ENCODE measurements around the gene UBLCP1.
"Not testable (repeated sequence)": the region's sequence is repeated elsewhere in the genome, so short reads cannot be mapped to it uniquely, and the experiment has no call there.

UBLCP1 gene, protein sequence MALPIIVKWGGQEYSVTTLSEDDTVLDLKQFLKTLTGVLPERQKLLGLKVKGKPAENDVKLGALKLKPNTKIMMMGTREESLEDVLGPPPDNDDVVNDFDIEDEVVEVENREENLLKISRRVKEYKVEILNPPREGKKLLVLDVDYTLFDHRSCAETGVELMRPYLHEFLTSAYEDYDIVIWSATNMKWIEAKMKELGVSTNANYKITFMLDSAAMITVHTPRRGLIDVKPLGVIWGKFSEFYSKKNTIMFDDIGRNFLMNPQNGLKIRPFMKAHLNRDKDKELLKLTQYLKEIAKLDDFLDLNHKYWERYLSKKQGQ

DNA sequence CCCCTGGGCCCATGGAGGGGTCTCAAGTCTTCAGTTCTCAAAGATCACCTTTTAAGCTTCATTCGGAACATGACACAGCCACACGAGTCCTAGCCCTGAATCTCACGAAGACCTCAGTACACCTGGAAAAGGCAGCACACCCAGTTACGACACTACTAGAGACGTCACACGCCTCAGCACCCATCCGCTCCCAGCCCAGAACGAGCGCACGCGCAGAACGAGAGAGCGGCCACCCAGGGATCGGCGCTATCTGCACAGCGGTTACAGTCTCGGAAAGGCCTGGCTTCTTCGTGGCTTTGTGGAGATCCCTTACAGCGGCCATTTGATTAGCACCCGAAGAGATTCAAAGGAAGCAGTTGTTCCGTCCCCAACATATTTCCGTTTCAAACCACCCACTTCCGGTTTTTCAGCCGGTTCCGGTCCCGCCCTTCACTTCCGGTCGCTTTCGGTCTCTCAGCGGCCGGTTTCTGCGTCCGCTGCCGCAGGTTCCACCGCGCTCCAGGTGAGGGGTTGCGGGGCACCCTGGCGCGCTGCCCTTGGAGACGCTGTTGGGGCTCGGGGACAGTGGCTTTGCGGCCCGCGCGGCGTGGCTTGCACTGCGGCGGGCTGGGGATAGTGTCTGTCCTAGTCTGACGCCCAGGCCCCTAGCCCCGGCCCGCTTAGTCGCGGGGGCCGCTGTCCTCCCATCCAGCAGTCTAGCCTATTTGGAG lies at the start of gene UBLCP1:
Gene UBLCP1 (plus strand): TSS at position 432 of the 710 bp plus-strand sequence. CDS start 5,626 bp downstream, outside the sequence.
- FAIRE-seq: no peak
- peak; percentile 88 for DNase-seq (ENCODE audit: low spot score)

DNA sequence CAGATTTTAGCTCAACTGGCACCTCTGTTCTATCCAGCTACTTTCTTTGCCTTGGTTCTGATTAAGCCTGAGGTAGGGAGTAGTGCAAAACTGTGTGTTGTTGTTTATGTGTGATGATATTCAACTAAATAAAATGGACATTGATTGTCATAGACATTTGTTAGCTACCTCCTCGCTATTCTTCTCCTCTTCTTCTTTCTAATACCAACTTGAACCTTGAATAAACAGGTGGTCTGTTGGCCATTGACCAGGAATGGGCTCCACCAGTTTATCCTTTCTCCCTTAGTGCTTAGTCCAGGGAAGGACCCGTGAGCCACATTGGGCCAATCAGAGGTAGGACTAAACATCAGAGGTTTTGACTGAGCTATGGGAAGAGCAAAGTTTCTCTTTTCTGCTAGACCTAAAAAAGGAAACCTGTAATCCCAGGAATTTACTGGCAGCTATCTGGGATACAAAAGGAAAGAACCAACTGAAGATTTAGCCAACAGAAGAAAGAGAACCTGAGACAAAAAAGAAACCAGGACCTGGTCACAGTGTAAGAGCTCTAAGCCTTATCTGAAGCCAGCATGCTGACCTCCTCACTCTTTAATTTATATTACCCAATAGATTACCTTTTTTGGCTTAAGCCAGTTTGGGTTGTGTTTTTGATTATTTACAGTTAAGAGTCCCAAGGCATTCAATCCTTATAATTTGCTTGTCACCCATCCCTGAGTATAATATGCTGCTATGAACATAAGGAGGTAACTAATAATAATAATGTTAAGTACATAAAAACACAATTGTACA lies 48.4 kb upstream of the UBLCP1 start:
- no peak for DNase-seq (ENCODE audit: low spot score)
- FAIRE-seq: no peak

DNA sequence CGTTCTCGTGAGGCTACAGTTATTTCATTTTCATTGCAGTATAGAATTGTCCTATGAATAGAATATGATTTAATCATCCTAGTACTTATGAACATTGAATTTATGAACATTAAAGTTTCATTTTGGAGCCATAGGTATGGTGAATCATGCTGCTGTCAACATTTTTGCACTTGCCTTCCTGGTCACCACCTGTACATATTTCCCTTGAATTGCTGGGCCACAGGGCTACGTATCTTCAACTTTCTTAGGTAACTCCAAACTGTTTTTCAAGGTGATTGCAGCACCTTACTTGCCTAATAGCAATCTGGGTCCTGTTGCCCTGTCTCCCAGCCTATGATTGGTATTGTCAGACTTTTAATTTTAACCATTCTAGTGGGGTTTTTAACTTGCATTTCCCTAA lies 47.2 kb upstream of the UBLCP1 start:
- DNase-seq (ENCODE audit: low spot score) (no peak), FAIRE-seq (no peak)

DNA sequence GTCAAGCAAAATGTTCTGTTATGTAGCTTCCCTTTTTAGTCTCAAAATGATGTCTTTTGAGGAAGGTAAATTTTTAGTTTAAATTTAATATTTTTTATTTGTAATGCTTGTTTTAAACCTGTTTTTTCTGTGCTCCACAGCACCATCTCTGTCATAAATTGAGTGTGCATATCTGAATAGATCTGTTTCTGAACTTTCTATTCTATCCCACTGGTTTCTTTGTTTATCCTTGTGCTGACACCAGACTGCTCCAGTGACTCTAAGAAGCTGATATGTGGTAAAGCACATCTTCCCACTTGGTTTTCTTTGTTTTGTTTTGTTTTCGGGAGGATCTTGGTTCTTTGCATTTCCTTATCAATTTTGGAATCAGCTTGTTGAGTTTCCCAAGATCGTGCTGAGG lies 46.6 kb upstream of the UBLCP1 start:
- FAIRE-seq: no peak
- DNase-seq (ENCODE audit: low spot score): no peak

DNA sequence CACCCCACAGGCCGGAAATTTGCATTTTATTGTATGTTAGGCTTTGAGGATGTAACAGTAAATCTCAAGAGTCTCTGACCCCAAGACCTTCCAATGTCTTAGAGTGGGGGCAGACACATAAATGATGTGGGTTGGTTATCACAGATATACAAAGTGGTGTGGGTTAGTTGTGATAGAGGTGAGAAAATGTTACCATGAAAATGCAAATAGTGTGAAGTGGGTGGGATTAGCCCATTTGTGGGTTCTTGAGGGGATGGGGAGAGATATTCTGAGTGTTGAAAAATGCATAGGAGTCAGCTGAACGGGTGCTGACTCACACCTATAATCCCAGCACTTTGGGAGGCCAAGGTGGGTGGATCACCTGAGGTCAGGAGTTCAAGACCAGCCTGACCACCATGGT lies 45.9 kb upstream of the UBLCP1 start:
- no peak for DNase-seq (ENCODE audit: low spot score)
- no peak for FAIRE-seq

DNA sequence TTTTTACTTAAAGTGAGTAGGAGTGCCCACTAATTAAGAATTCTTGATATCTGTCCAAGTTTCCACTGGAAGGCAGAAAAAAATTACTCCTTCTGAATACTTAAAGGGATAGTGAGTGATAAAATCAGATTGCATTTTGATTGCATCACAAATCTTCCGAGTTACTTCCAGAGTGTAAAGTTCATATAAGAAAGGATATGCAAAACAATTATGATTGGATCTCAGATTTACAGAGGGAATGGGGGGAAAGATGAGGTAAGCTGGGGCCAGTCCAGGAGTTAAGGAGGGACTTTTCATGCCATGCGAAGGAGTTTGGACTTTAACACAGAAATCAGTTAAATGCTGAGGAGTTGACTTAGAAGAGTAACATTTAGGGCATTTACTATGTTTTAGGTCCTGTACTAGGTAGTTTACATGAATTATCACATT lies 44.5 kb upstream of the UBLCP1 start:
- no peak for FAIRE-seq
- DNase-seq (ENCODE audit: low spot score): no peak

DNA sequence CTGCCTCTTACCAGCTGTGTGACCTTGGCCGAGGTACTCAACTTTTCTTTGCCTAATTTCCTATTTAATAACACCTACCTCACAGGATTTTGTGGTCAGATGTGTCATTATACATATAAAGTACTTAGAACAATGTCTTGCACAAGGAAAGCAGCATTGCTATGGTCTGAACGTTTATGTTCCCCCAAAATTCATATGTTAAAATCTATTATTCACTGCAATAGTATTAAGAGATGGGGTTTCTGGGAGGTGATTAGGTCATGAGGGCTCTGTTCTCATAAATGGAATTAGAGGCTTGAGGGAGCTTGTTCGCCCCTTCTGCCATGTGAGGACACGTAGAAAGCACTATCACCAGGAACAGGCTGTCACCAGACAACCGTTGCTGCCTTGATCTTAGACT lies 42.9 kb upstream of the UBLCP1 start:
- DNase-seq (ENCODE audit: low spot score): no peak
- FAIRE-seq: no peak

DNA sequence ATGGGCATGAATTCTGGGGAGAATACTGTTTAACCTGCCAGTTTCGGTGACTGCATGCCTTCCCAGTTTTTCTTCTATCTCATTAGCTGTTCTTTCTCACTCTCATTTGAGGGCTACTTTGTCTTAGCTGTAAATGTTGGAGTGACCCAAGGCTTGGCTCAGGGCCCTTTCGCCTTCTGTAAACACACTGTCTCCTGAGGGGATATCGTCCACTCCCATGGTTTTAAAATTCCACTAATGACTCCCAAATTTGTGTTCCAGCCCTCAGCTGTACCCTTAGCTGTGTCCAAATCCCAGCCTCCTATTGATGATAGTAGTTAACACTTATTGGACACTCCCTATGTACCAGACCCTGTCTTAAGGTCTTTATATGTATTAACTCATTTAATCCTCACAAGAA lies 39.6 kb upstream of the UBLCP1 start:
- DNase-seq (ENCODE audit: low spot score) (no peak), FAIRE-seq (no peak)

DNA sequence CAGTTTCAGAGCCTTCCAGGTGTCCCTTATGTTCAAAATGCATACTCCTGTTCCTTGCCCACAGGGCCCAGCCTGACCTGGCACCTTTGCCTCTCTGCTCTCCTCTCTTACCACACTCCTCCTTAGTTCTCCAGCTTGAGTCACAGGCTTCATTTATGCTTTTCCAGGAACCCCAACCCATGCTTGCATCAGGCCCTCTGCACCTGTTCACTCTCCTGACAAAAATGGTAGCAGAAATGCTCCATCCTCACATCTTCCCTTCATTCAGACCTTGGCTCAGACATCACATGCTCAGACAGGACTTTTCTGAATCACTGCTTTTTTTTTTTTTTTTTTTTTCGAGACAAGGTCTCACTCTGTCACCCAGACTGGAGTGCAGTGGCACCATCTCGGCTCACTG lies 38.6 kb upstream of the UBLCP1 start:
- FAIRE-seq (no peak), DNase-seq (ENCODE audit: low spot score) (no peak)

DNA sequence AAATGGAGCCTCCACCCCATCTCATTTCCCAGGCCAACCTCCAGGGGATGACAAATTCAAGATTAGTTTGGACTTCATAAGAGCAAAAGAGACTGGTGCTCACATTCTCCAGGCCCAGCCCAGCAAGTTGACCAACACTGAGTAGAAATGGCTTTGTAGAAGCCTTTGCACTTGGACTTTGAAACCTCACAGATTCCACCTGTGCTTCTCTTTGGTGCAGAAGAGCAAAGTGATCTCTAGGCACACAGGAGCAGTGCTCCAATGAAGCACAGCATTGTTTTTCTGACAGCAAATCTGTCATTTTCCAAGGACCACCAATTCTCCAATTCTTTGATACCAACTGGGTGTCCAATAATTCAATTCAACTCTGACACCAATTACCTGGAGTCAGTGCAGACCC lies 36.6 kb upstream of the UBLCP1 start:
- no peak for FAIRE-seq
- no peak for DNase-seq (ENCODE audit: low spot score)

DNA sequence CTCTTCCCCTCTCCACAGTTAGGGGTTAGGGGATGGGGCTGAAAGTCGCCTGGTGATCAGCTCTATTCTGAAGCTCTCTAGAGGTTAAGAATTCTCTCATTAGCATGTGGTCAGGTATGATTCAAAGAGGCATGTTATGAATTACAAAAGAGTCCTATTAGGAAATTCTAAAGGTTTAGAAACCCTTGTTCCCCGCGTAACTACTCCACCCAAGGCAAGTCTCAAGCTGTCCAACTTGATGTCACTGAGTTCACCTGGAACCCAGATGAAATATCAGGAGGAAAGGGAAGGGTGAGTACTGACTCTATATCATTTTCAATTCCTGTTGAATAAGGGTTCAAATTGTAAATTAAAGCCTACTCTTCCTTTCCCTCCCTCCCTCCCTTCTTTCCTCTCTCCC lies 35.6 kb upstream of the UBLCP1 start:
- no peak for DNase-seq (ENCODE audit: low spot score)
- no peak for FAIRE-seq

DNA sequence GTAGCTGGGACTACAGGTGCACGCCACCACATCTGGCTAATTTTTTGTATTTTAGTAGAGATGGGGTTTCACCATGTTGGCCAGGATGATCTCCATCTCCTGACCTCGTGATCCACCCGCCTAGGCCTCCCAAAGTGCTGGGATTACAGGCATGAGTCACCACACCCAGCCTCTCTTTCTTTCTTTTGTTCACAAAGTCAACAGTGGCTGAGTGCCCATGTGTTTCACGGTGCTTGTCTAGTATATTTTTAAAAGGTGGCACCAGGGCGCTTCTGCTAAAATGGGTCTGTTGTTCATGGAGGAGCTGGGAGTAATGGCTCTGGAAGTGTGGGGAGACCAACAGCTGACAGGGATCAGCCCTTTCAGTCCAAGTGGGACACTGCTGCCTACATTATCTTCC lies 35.0 kb upstream of the UBLCP1 start:
- peak; percentile 10 for DNase-seq (ENCODE audit: low spot score)
- not testable (repeated sequence) for FAIRE-seq

DNA sequence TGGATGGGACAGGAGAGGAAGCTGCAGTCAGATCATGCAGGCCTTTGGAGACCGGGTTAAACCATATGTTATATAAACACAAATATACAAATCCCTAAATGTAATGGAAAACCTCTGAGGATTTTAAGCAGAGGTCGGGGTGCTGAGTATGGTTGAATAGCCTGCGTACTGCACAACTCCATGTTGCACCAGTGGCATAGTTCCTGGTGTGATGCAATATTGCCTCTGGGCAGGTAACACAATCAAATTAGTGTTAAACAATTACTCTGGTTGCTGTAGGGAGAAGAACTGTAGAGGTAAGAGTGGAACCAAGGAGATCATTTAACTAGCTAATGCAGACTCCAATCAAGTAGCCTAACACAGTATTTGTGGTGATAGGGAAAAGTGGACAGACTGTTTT lies 32.4 kb upstream of the UBLCP1 start:
- no peak for FAIRE-seq
- no peak for DNase-seq (ENCODE audit: low spot score)

DNA sequence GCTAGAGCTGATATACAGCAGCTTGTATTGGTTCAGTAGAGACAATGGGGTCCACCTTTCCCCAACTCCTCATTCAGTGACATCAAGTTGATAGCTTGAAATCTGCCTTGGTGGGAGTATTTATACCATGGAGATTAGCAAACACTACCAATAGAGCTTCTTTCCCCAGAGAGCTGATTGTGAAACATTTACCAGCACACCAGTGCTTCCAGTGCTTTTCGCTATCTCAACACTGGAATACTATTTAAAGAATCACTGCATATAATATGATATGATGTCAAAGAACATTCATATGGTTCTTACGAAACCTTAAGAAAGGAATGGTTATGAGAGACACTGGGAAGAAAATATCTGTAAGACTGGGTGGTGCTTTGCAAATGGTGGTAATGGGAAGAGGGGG lies 31.9 kb upstream of the UBLCP1 start:
- no peak for FAIRE-seq
- no peak for DNase-seq (ENCODE audit: low spot score)

DNA sequence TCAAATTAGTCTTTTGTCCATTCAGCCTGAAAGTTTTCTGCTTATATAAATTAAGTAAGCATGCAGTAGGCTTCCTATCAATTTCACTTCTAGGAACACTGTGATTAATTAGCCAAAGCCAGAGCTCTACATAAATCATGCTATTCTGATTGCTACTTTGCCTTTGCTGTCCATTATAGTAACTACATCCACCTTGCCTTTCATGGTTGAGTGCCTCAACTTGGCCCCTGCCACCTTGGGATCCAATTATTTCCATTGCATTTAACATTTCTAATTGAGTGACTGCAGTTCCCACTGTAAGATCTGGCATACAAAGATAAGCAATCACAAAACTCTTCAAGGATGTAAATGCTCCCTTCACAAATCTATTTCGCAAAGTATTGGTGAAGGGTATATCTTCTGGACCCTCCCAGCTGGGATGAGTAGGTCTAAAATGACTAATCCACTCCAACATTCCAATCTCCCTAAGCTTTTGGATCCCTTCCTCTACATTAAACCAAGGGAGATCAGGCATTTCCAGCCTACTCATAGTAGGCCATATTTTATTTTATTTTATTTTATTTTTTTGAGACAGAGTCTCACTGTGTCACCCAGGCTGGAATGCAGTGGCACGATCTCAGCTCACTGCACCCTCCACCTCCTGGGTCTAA lies 27.1 kb upstream of the UBLCP1 start:
- FAIRE-seq; DNase-seq (ENCODE audit: low spot score): not testable (repeated sequence)

DNA sequence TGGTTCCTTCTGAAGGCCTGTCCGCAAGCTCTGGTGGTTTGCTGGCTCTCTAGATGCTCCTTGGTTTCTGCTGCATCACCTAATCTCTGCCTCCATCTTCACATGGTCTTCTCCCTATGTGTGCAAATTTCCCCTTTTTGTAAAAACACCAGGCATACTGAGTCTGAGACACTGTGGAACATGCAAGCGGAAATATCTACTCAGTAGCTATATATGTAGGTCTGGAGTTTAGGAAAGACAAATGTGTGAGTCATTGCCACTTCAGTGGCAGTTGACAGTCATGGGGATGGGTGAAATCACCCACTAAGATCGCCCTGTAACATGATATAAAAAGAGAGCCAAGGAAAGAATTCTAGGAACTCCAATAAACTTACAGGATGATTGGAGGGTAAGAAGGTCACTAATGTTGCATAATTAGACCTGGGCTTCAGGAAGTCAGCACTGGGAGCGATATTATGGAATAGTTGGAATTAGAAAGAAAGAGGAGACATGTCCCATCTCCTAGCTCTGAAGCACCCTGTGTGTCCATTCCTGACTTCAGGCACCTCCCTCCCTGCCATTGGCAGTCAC lies 22.7 kb upstream of the UBLCP1 start:
- FAIRE-seq: peak; percentile 86
- peak; percentile 75 for DNase-seq (ENCODE audit: low spot score)

DNA sequence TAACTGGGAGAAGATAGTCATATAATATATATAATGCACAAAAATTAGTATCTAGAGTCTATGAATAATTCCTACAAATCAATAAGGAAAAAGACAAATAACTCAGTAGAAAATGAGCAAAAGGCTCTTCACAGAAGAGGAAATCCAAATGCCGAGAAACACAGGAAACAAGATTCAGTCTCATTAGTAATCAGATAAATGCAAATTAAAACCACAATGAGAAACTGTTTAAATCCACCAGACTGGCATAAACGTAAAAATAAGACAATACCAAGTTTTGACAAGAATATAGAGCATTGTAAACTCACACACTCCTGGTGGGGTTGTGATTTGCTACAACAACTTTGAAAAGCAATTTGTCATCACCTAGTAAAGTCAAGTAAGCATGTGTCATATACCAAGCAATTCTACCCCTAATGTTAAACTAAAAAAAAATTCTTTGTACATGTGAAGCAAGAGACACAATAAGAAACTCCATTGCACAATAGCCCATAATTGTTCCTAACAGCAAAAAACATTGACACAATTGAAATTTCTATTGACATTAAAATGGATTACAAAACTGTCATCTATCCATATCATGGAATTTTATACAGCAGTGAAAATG lies 21.0 kb upstream of the UBLCP1 start:
- no peak for FAIRE-seq
- DNase-seq (ENCODE audit: low spot score): no peak

DNA sequence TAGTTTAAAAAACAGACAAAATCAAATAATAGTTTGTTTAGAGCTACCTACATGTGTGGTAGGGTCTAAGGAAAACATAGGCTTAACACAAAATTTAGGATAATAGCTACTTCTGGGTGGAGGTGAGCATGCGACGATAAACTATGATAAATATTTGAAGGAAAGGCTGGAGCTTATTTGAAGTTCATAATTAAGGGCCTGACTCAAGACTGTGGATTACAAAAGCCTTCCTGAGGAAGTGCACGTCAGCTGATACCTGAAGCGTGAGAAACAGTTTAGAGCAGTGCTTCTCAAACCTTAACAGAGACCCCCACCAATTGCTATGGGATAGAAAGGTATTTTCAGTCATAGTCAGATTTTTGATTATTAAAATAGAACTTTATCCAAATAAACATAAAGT lies 20.4 kb upstream of the UBLCP1 start:
- FAIRE-seq (no peak), DNase-seq (ENCODE audit: low spot score) (no peak)

DNA sequence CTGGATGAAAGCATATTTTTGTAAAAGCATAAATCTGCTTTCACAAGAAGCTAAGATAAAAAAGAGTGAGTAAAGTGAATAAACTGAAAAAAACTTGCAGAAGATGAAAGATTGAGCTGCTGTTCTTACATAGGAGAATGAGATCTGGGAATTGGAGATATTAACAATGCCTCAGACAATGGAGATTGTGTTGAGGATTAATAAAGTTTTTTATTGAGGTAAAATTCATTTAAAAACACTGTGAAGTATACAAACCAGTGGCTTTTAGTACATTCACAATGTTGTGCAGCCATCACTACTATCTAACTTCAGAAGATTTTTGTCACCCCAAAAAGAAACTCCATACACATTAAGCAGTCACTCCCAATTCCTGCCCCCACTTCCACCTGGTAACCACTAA lies 19.7 kb upstream of the UBLCP1 start:
- no peak for FAIRE-seq

DNA sequence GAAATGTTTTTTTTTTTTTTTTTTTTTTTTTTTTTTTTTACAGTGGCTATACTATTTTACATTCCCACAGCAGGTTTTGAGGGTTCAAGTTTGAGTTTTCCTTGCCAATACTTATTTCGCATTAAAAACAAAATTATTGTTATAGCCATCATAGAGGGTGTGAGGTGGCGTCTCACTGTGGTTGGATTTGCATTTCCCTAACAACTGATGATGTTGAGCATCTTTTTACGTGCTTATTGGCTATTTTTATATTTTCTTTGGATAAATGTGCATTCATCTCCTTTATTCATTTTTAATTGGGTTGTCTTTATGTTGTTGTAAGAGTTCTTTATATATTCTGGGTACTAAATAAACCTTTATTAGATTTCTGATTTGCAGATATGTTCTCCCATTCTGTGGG lies 18.9 kb upstream of the UBLCP1 start:
- DNase-seq (ENCODE audit: low spot score) (no peak), FAIRE-seq (no peak)

More for the DNA sequence above, 19.7 kb upstream of the UBLCP1 start:
- DNase-seq (ENCODE audit: low spot score): no peak

DNA sequence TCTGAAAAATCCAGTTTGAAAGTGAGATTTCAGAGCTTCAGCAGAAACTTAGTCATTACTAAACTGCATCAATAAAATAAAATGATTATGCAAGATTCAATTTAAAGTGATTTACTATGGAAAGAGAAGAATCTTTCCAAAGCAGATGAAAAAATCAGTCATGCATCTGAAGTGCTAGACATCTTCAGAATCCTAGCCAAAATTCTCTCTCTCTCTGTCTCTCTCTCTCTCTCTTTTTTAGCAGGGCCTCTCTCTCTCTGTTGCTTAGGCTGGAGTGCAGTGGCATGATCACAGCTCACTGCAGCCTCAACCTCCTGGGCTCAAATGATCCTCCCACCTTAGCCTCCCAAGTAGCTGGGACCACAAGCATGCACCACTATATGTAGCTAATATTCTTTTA lies 18.2 kb upstream of the UBLCP1 start:
- FAIRE-seq (no peak), DNase-seq (ENCODE audit: low spot score) (no peak)
